Globus pallidus (tissue), 1 donor: ENCODE results near the gene PTPRN.
A peak's percentile ranks its signal among the peaks of the same experiment; 100 is the strongest.
"Not testable (repeated sequence)": the region's sequence is repeated elsewhere in the genome, so short reads cannot be mapped to it uniquely, and the experiment has no call there.

ENCODE experiments used
- DNase-seq: peaks from one replicate; pipeline ENCODE4 v3.0.0-alpha.2; 2015; ENCODE audit warnings: low spot score

The PTPRN gene

DNA sequence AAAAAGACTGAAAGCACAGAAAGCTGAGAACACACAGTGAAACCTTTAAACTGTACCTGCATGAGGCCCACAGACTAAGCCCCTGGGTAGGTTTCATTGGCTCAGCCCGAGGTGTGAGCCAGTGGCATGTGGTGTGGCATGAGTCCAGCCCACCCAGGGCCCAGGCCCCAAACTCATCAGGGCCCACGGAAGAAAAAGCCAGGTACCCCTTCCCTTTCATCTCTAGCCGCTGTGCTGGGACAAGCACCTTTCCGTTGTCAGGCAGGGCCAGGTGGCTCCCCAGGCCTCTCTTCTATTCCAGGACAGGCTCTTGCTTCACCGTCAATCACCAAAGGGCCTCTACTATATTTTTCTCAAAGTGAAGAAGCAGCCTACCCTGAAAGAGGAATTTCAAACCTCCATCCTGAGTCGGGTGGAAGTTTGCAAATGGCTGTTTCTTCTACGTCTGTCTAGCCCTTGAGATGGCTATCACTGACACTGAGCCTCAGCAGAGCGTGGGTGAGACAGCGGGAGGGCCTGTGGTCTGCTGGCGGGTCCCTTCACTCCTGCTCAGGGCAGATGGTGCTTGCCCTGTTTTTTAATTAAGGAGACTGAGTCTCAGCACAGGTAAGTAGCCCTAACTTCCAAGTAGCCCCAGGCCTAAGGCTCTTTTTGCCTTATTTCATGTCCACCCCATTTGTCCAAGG lies 21.5 kb downstream of the PTPRN start:
- DNase-seq, result no peak

- not testable (repeated sequence) for DNase-seq
Observed at GRCh38 chr2:219287116-219287440, 22.1 kb downstream of the PTPRN start.

GRCh38 chr2:219286436-219287115 lies 22.6 kb downstream of the PTPRN start:
- peak; percentile 78 for DNase-seq

GRCh38 chr2:219285894-219286425 lies 23.2 kb downstream of the PTPRN start:
- DNase-seq, result peak; percentile 78

DNA sequence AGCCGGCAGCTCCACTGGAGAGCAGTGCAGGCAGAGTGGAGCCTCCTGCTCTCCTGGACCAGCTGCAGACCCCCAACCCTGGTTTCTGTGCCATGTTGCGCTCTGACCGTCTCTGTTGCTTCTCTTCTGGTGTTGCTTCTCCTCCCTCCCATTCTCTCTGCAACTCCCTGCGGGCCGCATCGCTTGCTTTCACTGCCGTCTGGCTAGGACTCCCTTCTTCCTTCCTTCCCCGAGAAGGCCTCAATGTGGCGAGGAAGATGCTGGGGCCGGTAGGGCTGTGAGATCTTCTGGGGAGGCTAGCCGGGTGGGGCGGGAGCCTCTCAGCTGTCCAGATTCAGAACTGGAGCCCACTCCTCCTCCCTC lies 23.8 kb downstream of the PTPRN start:
- no peak for DNase-seq

DNA sequence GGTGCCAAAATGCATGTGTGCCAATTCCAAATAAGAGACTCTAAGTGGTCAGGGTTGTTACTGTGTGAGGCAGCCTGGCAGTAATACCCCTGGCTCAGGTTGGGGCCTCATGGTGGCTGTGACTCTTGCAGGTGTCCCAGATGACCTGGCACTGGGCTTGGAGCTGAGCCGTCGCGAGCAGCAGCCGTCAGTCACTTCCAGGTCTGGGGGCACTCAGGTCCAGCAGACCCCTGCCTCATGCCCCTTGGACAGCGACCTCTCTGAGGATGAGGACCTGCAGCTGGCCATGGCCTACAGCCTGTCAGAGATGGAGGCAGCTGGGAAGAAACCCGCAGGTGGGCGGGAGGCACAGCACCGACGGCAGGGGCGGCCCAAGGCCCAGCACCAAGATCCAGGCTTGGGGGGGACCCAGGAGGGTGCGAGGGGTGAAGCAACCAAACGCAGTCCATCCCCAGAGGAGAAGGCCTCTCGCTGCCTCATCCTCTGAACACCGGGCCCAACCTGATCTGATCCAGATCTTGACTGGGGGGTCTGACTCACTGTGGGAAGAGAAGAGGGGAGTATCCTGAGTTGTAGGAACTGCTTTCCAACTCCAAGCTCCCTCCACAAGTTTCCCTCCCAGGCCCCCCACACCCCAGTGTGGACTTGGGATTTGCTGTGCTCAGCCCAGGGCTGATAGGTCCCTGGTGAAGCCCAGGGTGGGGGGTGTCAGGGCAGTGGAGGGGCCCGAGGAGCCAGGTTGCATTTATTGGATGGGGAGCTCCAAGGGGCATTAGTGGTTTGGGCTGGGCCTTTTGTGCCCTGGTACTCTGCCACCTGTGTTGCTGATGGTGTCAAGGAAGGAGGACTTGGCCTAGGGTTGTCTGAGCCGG lies 24.5 kb downstream of the PTPRN start:
- no peak for DNase-seq

DNA sequence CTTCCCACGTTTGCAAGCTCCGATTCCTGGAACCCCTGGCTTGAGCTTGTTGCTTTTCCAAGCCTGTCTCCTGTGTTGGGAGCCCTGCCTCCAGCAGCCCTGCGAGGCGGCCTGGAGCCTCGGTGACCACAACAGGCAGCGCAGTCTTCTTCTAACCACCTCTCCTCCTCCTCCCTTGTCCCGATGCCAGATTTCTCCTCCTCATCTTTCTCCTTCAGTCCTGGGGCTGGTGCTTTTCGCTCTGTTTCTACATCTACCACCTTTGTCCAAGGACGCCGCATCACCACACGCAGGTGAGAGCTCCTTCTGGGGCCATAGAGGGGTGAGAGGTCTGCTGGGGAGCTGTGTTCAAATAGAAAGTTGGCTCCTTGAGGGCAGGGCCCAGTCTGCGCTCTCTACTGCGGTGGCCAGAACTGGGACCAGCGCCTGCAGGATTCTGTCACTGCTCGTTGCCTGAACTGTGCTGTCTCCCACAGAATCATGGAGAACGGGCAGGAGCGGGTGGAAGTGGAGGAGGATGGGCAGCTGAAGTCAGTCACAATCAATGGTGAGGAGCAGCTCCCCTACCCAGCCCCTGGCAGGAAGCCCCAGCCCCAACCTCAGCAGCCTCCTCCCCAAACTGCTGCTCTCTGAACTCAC lies 26.1 kb downstream of the PTPRN start:
- DNase-seq, result no peak

GRCh38 chr2:219282375-219282774 lies 26.8 kb downstream of the PTPRN start:
- DNase-seq, result peak; percentile 91

- DNase-seq, result no peak
Observed at GRCh38 chr2:219281588-219281987, 27.6 kb downstream of the PTPRN start.

DNA sequence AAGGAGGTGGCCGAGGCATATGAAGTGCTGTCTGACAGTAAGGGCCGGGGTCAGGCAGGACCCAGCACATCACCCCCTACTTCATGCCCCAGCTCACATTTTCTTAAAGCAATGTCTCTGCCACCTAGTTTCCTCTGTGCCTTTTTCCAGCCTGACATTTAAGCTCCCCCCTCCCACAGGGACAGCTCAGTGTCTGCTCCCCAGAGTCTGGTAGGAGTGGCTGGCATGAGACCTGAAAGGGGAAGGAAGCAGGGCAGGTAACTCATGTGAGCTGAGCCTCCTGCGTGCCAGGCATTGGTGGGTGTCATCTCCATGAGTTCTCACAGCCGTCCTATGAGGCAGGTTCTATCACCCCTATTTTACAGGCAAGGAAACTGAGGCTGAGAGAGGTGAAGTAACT lies 28.6 kb downstream of the PTPRN start:
- DNase-seq, result no peak

- no peak for DNase-seq
Observed at GRCh38 chr2:219279916-219280516, 29.2 kb downstream of the PTPRN start.

DNA sequence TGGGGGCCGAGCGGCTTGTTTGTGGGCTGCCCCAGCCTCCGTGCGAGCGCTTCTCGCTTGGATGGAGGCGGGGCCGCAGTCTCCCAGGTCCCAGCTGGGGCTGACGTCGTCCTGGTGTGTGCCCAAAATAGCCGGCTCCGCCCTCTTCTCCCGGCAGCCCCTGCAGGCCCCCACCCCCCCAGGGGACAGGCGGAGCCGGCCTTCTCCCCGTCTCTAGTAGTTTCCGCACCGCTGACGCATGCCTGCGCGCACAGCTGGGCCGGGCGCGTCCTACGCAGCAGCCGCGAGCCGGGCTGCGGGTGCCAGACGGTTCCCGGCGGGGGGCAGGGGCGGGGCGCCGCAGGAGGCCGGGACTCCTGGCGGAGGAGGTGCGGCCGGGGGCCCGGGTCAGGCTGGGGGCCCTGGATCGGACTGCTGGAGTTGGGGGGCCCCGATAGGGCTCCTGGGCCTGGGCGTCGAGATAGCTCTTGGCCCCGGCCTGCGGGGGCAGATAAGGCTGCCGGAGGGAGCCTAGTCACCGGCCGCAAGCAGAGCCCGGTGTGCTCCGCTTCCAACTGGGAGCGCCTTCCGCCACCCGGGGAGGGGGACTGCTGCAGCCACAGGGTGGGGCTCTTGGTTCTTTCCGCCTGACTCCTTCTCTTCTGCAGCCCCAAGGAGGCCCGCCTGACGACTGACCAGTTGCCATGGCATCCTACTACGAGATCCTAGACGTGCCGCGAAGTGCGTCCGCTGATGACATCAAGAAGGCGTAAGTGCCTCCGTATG lies 29.9 kb downstream of the PTPRN start, which contains the start of gene DNAJB2:
Gene DNAJB2, plus strand, starts transcription at position 216 of the 765 bp plus-strand sequence. Its CDS starts 468 bp downstream, at position 684.
- peak; percentile 99 for DNase-seq

DNA sequence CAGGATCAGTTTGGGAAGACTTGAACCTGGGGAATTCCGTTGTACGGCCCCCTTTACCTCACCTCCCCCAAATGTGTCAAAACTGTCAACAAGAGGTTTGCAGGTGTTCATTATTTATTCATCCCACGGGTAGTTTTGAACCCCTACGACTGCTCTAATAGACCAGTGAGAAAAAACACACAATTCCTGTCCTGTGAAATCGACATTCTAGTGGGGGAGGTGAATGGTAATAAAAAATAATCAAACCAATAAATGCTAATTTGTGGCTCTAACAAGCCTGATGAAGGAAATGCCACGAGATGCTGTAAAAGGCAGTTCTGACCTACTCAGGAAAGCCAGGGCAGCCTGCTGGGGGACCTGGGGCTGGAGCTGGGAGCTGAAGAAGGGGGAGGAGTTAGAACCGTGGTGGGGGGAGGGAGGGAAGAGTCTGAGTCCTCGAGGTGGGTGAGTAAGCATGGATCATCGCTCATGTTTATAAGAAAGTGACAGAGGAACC lies 30.5 kb downstream of the PTPRN start:
- no peak for DNase-seq

DNA sequence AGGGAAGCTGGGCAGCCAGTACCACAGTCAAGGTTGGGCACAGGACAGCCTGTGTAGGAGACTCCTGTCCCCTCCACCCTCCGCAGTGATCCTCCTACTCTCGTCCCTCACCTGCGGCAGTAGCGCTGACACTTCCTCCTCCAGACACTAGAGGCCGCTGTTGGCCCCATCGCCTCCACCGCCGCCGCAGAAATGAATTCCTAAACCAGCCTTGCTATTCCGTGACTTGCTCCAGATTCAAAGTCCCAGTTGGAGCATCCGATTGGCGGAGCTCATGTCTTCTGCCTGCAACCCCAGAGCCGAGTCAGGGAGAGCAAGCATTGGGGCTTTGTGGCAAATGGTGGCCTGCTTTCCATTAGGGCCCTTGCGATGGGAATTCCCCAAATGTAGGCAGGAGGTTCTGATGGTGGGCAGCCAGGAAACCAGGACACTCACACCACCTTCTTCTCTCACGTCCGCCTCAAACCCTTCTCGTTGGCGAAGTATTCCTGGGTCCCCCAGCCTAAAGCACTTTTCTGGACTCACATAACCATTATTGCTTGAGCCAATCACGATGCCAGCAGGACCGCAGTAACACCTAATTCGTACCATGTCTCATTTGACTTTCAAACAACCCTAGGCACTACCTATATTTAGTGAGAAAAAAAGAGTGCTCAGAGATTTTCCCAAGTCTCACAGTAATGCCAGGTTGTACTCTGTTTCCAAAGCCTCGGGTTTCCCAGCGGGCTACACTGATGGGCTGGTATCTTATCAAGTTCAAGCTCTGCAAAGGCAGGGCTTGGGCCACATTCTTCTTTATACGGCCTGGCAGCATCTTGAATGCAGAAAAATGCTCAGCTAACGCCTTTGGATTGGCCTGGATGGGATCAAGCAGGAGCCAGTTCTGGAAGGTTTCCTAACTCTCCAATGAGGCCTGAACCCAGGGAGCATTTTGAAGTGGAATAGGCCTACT lies 31.2 kb downstream of the PTPRN start:
- DNase-seq, result peak; percentile 83

DNA sequence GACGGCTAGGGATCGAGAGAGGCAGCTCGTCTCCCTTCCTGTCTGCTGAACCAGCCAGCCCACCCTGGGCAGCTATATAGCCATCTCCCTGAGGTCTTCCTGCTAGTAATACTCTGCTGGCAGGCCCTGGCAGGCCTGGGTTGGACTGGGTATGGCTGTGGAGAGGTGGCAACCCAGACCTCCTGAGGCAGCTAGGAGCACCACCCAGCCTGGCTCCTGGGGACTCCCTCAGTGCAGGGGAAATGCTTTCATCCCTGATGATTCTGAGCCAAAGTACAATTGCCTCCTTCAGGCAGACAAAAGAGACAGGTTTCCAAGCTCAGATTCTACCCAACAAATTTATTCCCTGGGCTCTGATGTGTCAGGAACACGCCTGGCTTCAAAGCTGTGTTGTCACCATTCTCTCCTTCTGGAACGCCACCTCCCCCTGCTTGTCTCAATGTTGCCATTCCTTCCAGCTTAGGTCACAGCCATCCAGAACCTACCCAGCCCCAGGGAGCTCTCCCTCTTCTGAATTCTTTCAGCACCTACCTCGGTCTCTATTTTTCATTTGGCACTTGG lies 34.8 kb downstream of the PTPRN start:
- DNase-seq, result no peak

- no peak for DNase-seq
Observed at GRCh38 chr2:219273937-219274336, 35.3 kb downstream of the PTPRN start.

DNA sequence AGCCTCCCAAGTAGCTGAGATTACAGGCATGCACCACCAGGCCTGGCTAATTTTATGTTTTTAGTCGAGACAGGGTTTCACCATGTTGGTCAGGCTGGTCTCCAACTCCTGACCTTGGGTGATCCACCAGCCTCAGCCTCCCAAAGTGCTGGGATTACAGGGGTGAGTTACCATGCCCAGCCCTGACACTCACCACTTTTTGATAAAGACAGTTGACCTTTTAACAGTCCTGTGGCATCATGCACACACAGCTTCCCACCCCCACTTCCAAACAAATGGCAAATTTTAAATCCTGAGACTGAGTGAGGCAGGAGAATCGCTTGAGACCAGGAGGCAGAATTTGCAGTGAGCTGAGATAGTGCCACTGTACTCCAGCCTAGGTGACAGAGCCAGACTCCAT lies 36.2 kb downstream of the PTPRN start:
- no peak for DNase-seq

- no peak for DNase-seq
Observed at GRCh38 chr2:219272356-219272755, 36.8 kb downstream of the PTPRN start.

DNA sequence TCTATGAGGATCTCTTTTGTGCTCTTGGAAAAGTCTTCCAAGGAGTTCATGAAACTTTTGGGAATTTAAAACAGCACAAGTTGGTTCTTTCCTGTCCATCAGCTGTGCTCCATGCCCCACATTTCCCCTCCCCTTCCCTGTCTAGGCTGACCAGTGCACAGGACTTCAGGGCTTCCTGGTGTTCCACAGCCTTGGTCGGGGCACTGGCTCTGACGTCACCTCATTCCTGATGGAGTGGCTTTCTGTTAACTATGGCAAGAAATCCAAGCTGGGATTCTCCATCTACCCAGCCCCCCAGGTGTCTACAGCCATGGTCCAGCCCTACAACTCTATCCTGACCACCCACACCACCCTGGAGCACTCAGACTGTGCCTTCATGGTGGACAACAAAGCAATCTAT lies 38.2 kb downstream of the PTPRN start:
- DNase-seq, result no peak
